ENCODE data around the gene RCSD1.

RCSD1 gene

GRCh38 chr1:167627865-167628641 is 2.0 kb upstream of the RCSD1 start:
- H3K4me2 ChIP-seq (ENCODE audit: low read depth, low read length, poor library complexity, severe bottlenecking): peak overlapping the region; percentile 85

GRCh38 chr1:167628741-167629515 is 1.1 kb upstream of the RCSD1 start:
- TF ChIP-seq CTCF (IDR thresholded peaks at IDR 0.05; ENCODE audit: insufficient read depth, low read length, poor library complexity, severe bottlenecking): no peak
- no peak for TF ChIP-seq EZH2phosphoT487 (conservative IDR thresholded peaks at IDR 0.05; ENCODE audit: low read length)
- H4K20me1 ChIP-seq (ENCODE audit: low read depth, low read length): no peaks in the 10 kb centered on the region
- peak overlapping the region; percentile 94 for H3K9ac ChIP-seq (ENCODE audit: low read length)
- H3K4me3 ChIP-seq (ENCODE audit: insufficient read depth, low read length, poor library complexity, severe bottlenecking): peak overlapping the region; percentile 72
- H3K9me3 ChIP-seq (ENCODE audit: insufficient read depth, low read length): no peaks in the 10 kb centered on the region
- H3K79me2 ChIP-seq (ENCODE audit: insufficient read depth, low read length): peaks cover 43% of the 10 kb centered on the region
- H3K36me3 ChIP-seq (ENCODE audit: low read length): no peaks in the 10 kb centered on the region
- H3K27me3 ChIP-seq (ENCODE audit: low read length): no peaks in the 10 kb centered on the region
- H3K27ac ChIP-seq (ENCODE audit: low read depth, low read length): peak overlapping the region; percentile 97
- peak overlapping the region; percentile 37 for H2AFZ ChIP-seq (ENCODE audit: low read depth, low read length, severe bottlenecking)
- peaks cover 26% of the 10 kb centered on the region for H3F3A ChIP-seq (ENCODE audit: insufficient read depth)
- H3K4me2 ChIP-seq (ENCODE audit: low read depth, low read length, poor library complexity, severe bottlenecking): peak overlapping the region; percentile 85
- no peaks in the 10 kb centered on the region for H3K9me2 ChIP-seq (replicated peaks; ENCODE audit: insufficient read depth, low read length)

More at GRCh38 chr1:167627865-167628641, 2.0 kb upstream of the RCSD1 start:
- TF ChIP-seq EZH2phosphoT487 (conservative IDR thresholded peaks at IDR 0.05; ENCODE audit: low read length) (no peak), CTCF (IDR thresholded peaks at IDR 0.05; ENCODE audit: insufficient read depth, low read length, poor library complexity, severe bottlenecking) (no peak)
- Histone ChIP-seq H2AFZ (ENCODE audit: low read depth, low read length, severe bottlenecking) (peak overlapping the region; percentile 37), H3K9me3 (ENCODE audit: insufficient read depth, low read length) (no peaks in the 10 kb centered on the region), H3K9me2 (replicated peaks; ENCODE audit: insufficient read depth, low read length) (no peaks in the 10 kb centered on the region), H3K79me2 (ENCODE audit: insufficient read depth, low read length) (peaks cover 34% of the 10 kb centered on the region), H3F3A (ENCODE audit: insufficient read depth) (peaks cover 26% of the 10 kb centered on the region), H3K27ac (ENCODE audit: low read depth, low read length) (peak overlapping the region; percentile 97), H3K36me3 (ENCODE audit: low read length) (no peaks in the 10 kb centered on the region), H3K9ac (ENCODE audit: low read length) (peak overlapping the region; percentile 94), H3K27me3 (ENCODE audit: low read length) (no peaks in the 10 kb centered on the region), H4K20me1 (ENCODE audit: low read depth, low read length) (no peaks in the 10 kb centered on the region), H3K4me3 (ENCODE audit: insufficient read depth, low read length, poor library complexity, severe bottlenecking) (peak overlapping the region; percentile 72)

- H3F3A ChIP-seq (ENCODE audit: insufficient read depth): peaks cover 26% of the 10 kb centered on the region
- TF ChIP-seq EZH2phosphoT487 (conservative IDR thresholded peaks at IDR 0.05; ENCODE audit: low read length) (no peak), CTCF (IDR thresholded peaks at IDR 0.05; ENCODE audit: insufficient read depth, low read length, poor library complexity, severe bottlenecking) (no peak)
- peak overlapping the region; percentile 60 for H2AFZ ChIP-seq (ENCODE audit: low read depth, low read length, severe bottlenecking)
- peaks cover 61% of the 10 kb centered on the region for H3K79me2 ChIP-seq (ENCODE audit: insufficient read depth, low read length)
- H3K27me3 ChIP-seq (ENCODE audit: low read length): no peaks in the 10 kb centered on the region
- H3K36me3 ChIP-seq (ENCODE audit: low read length): no peaks in the 10 kb centered on the region
- peak overlapping the region; percentile 72 for H3K4me3 ChIP-seq (ENCODE audit: insufficient read depth, low read length, poor library complexity, severe bottlenecking)
- H3K27ac ChIP-seq (ENCODE audit: low read depth, low read length): peak overlapping the region; percentile 97
- H3K4me2 ChIP-seq (ENCODE audit: low read depth, low read length, poor library complexity, severe bottlenecking): peak overlapping the region; percentile 85
- H3K9me2 ChIP-seq (replicated peaks; ENCODE audit: insufficient read depth, low read length): no peaks in the 10 kb centered on the region
- peak overlapping the region; percentile 94 for H3K9ac ChIP-seq (ENCODE audit: low read length)
- no peaks in the 10 kb centered on the region for H3K9me3 ChIP-seq (ENCODE audit: insufficient read depth, low read length)
- H4K20me1 ChIP-seq (ENCODE audit: low read depth, low read length): no peaks in the 10 kb centered on the region
Observed at GRCh38 chr1:167630568-167631385, 745 bp downstream of the RCSD1 start.
